Fibroblast of the conjunctiva (primary cell): ENCODE measurements around the gene HOPX.
"Not testable (repeated sequence)": the region's sequence is repeated elsewhere in the genome, so short reads cannot be mapped to it uniquely, and the experiment has no call there.

Experiments used
- DNase-seq: peaks from one replicate; pipeline ENCODE4 v3.0.0-alpha.2; 2010; ENCODE audit warnings: low read depth

The HOPX gene

DNA sequence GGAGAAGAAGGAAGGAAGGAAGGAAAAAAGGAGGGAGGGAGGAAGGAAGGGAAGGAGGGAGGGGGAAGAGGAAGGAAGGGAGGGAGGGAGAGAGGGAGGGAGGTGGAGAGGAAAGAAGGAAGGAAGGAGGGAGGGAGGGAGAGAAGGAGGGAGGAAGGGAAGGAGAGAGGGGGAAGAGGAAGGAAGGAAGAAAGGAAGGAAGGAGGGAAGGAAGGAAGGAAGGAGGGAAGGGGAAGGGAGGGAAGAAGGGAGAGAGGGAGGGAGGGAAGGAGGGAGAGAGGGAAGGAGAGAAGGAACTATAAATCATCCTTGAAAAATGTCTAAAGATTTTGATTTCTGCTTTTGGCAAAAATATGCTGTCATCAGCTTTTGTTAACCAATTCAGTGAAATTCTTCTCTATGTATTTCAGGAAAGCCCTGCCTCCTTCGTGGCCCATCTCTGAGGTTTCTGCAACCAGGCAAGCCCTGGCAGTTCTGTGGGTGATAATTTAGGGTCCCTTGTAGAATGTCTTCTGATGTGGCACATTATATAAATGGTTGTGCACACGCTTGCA lies 7.1 kb upstream of the HOPX start:
- no peak for DNase-seq

- DNase-seq: no peak
Observed at GRCh38 chr4:56686537-56687231, 5.6 kb upstream of the HOPX start.

- no peak for DNase-seq
Observed at GRCh38 chr4:56684320-56685050, 3.4 kb upstream of the HOPX start.

DNA sequence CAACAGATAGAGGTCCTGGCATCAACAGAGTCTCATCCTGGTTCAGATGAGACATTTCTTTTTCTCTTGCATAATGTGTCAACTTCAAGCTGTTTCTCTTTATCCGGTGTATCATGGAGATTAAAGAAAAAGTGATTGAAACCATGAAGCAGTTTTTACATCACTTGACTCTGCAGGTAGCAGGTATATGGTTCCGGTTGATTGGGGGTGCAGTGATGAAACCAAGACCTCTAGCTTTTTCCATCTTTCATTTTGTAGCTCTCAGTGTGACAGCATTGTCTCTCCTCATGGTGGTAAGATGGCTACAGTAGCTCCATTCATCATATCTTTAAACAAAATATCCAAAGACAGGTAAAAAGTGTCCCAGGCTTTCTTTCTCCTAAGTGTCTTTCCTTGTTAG lies 2.4 kb upstream of the HOPX start:
- no peak for DNase-seq

- no peak for DNase-seq
Observed at GRCh38 chr4:56681853-56682525, 893 bp upstream of the HOPX start.

- no peak for DNase-seq
Observed at GRCh38 chr4:56680266-56680665, 830 bp downstream of the HOPX start.

- no peak for DNase-seq
Observed at GRCh38 chr4:56677711-56678110, 3.4 kb downstream of the HOPX start.

DNA sequence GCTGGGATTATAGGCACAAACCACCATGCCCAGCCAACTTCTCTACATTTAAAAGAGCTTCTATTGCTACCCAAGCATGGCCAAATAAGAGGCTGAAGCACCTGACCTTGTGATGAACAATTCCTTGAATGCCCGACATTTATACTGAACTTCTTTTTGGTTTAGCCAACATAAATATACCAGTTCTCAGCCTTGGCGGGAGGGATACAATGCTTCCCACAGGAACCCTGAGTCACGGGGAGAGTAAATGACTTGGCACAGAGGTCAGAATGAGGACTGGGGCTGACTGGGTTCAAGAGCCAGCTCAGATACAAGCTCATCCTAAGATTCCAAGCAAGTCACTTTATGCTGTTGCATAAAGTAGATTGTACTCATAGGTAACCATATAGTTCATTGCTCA lies 6.1 kb downstream of the HOPX start:
- DNase-seq: no peak

GRCh38 chr4:56671860-56672259 lies 9.2 kb downstream of the HOPX start:
- no peak for DNase-seq

- no peak for DNase-seq
Observed at GRCh38 chr4:56671373-56671772, 9.7 kb downstream of the HOPX start.

- no peak for DNase-seq
Observed at GRCh38 chr4:56668267-56668666, 12.8 kb downstream of the HOPX start.

GRCh38 chr4:56667396-56667795 lies 13.7 kb downstream of the HOPX start:
- not testable (repeated sequence) for DNase-seq

- no peak for DNase-seq
Observed at GRCh38 chr4:56666279-56666678, 14.8 kb downstream of the HOPX start.

DNA sequence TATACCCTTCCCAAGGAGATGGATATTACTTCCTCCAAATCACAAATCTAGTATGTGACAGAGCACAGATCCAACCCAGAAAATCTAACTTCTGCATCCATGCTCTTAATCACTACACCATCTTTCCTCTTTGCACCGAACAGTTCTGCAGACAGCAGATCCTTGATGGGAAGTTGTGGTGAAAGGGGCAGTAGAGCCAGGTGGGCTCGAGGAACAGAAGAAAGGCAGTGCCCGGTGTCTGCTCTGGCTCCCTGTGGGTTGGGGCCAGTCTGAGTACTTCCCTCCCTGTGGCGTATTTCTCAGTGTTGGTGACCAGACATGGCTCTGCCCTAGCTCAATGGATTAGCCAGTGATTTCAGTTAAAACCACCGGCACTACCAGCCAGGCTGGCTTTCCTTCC lies 15.3 kb downstream of the HOPX start:
- DNase-seq: no peak

- no peak for DNase-seq
Observed at GRCh38 chr4:56662782-56663468, 18.2 kb downstream of the HOPX start.

DNA sequence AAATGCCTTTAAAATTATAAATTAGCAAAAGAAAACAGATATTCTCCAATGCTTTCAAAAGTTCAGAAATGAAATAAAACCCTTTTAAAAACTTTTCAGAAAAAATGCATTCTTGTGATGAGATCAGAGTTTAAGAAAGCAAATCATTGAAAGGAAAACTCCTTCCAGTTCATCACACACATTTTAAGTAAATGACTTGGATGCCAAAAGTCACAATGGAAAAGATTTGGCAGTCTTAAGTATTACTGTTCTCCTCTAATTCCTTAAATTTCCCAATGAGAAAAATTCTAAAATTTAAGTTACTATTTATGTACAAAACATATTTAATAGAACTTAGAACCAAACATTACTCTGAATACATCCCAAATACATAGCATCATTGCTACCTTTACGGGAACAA lies 21.1 kb downstream of the HOPX start:
- DNase-seq: no peak

GRCh38 chr4:56658528-56658927 lies 22.6 kb downstream of the HOPX start:
- DNase-seq: no peak

DNA sequence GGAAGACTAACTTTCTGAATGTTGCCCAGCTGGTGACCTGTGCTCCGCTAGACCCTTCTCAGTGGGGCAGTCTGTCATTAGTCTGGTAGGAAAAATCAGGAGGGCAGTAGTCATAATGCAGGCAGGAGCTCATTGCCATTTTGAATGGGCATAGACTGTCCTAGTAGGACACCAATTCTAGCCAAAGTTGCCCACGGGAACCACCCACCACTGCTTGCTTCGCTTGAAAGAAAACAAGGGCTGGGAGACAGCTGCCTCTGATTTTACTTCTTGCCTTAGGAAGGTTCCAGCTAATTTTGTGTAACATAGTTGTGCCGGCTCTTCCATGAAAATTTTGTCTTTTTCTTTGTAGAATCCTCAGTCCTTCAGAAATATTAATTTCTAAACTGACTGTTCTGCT lies 23.3 kb downstream of the HOPX start:
- DNase-seq: no peak

GRCh38 chr4:56657128-56657527 lies 24.0 kb downstream of the HOPX start:
- no peak for DNase-seq

DNA sequence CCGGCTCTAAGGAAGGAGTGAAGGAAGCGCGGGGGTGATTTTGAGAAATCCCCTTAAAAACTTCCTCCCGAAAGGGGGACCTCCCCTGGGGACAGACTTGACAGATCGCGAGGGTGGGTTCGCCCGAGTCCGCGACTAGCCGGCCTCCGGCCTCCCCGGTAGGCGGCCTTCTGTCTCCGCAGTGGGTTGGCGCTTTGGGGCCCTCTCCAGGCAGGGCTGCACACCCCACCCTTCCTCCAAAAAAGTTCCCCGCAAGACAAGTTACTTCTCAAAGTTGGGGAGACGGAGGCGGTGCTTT lies 24.8 kb downstream of the HOPX start:
- DNase-seq: no peak

- no peak for DNase-seq
Observed at GRCh38 chr4:56655627-56656345, 25.3 kb downstream of the HOPX start.

DNA sequence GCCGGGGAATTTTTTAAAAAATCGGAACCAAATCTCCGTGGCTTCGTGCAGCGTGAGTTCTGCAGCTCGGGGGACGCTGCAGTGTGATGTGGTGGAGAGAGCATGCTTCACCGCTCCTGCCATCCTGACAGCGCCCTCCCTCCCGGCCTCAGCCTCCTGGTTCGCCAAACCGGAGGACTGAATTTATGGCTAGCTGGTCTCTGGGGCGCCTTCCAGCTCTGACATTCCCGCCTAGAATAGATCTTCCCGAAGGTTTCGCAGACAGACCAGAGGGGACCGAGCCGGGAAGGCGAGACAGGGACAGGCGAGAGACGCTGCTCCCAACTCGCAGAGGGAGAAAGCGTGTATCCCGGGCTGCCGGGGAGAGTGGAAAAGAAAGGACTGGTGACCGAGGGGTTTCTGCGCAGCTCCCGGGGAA lies 25.9 kb downstream of the HOPX start:
- no peak for DNase-seq
